Bone marrow (tissue), 2 donors: ENCODE data around the gene PTCH2.
"Not testable (repeated sequence)": the region's sequence is repeated elsewhere in the genome, so short reads cannot be mapped to it uniquely, and the experiment has no call there.

ENCODE experiments used
- DNase-seq, 2 donors: peaks; one replicate each; lab custom pipeline; 2025; lab: John Stamatoyannopoulos, UW

PTCH2 gene

GRCh38 chr1:44838294-44838693, 4.8 kb downstream of the PTCH2 start:
- DNase-seq, result not testable (repeated sequence)

- peak; percentile 41 to 68 for DNase-seq
Measured at GRCh38 chr1:44835738-44836675, 7.0 kb downstream of the PTCH2 start.

- DNase-seq, result no peak
Measured at GRCh38 chr1:44834328-44834727, 8.7 kb downstream of the PTCH2 start.

- no peak for DNase-seq
Measured at GRCh38 chr1:44832056-44832705, 10.9 kb downstream of the PTCH2 start.

GRCh38 chr1:44831516-44831915, 11.5 kb downstream of the PTCH2 start:
- DNase-seq, result no peak

GRCh38 chr1:44830900-44831304, 12.2 kb downstream of the PTCH2 start:
- no peak for DNase-seq

GRCh38 chr1:44829506-44830384, 13.3 kb downstream of the PTCH2 start:
- peak in 1 of 2 donors; percentile 2 for DNase-seq

GRCh38 chr1:44828841-44829440, 14.1 kb downstream of the PTCH2 start:
- DNase-seq, result no peak

GRCh38 chr1:44828003-44828651, 14.9 kb downstream of the PTCH2 start:
- DNase-seq, result no peak

GRCh38 chr1:44827197-44828002, 15.7 kb downstream of the PTCH2 start:
- DNase-seq, result no peak

- peak; percentile 27 to 75 for DNase-seq
Measured at GRCh38 chr1:44826375-44827196, 16.5 kb downstream of the PTCH2 start.

- not testable (repeated sequence) for DNase-seq
Measured at GRCh38 chr1:44824392-44824791, 18.7 kb downstream of the PTCH2 start.

GRCh38 chr1:44822981-44823451, 20.0 kb downstream of the PTCH2 start:
- DNase-seq, result no peak

- DNase-seq, result no peak
Measured at GRCh38 chr1:44822131-44822701, 20.8 kb downstream of the PTCH2 start.

- no peak for DNase-seq
Measured at GRCh38 chr1:44821240-44821715, 21.8 kb downstream of the PTCH2 start.

- DNase-seq, result peak in 1 of 2 donors; percentile 79
Measured at GRCh38 chr1:44820328-44821239, 22.5 kb downstream of the PTCH2 start.

- peak; percentile 86 to 90 for DNase-seq
Measured at GRCh38 chr1:44819608-44820327, 23.3 kb downstream of the PTCH2 start.
